Measurements from ENCODE around the gene SEMA5A.
A peak's percentile ranks its signal among the peaks of the same experiment; 100 is the strongest.

- TF ChIP-seq POLR2A (IDR thresholded peaks at IDR 0.05) (no peak), CTCF (IDR thresholded peaks at IDR 0.05) (no peak), POLR2AphosphoS5 (IDR thresholded peaks at IDR 0.05; ENCODE audit: insufficient read depth in 1 of 2, low read depth in 1 of 2) (peak in 1 of 2 donors; percentile 19)
Observed at GRCh38 chr5:9401786-9402472, 143.9 kb downstream of the SEMA5A start.
